Subcutaneous adipose tissue (tissue), 4 donors: Measurements from ENCODE around the gene C16orf46. TPM values are rescaled to one million over a fixed set of nuclear protein-coding genes. Genes with fewer than 3 reads are reported as not detected.

Experiments used
- CTCF ChIP-seq: fragments of 450-650 bp; IDR thresholded peaks from one replicate; pipeline ENCODE4 v1.5.1; 2016; ENCODE audit warnings: low read depth, mild to moderate bottlenecking, control low read depth, antibody characterized with exemption, moderate library complexity
- total RNA-seq, 4 donors: library from RNA; depleted of rRNA; stranded (reverse); fragments of >200 nt; gene quantifications; one replicate each; pipeline ENCODE4 v1.1.0, GENCODE V29; 2016

The C16orf46 gene
- total RNA-seq, 4 donors from 2014 or later, result 0.82 to 1.3 TPM; not detected in 2

- TF ChIP-seq CTCF, result no peak
Observed at GRCh38 chr16:81095953-81096714, 19.1 kb upstream of the C16orf46 start, which contains the start of gene GCSH. Gene GCSH (minus strand): TSS chr16:81096395. CDS start chr16:81096278, 117 bp downstream.

- no peak for TF ChIP-seq CTCF
Observed at GRCh38 chr16:81095653-81095952, 18.6 kb upstream of the C16orf46 start.

GRCh38 chr16:81094771-81095251 is 17.8 kb upstream of the C16orf46 start:
- no peak for TF ChIP-seq CTCF

- no peak for TF ChIP-seq CTCF
Observed at GRCh38 chr16:81088836-81089235, 11.8 kb upstream of the C16orf46 start.

GRCh38 chr16:81081014-81081413 is 4.0 kb upstream of the C16orf46 start:
- TF ChIP-seq CTCF, result no peak

- no peak for TF ChIP-seq CTCF
Observed at GRCh38 chr16:81080233-81080632, 3.2 kb upstream of the C16orf46 start.

GRCh38 chr16:81076566-81077075 is 417 bp downstream of the C16orf46 start:
- no peak for TF ChIP-seq CTCF
